WERI-Rb-1 (cell line): ENCODE data around the gene CDC27.
A peak's percentile ranks its signal among the peaks of the same experiment; 100 is the strongest.
"Not testable (repeated sequence)": the region's sequence is repeated elsewhere in the genome, so short reads cannot be mapped to it uniquely, and the experiment has no call there.

Experiments used
- DNase-seq: peaks from one replicate; pipeline ENCODE4 v3.0.0-alpha.2; 2020
- H3K27ac ChIP-seq: fragments of 250-450 bp; sonication (Bioruptor Pico); 2 replicates; pipeline ENCODE4 v1.5.1; 2020; ENCODE audit warnings: mild to moderate bottlenecking, moderate library complexity
- H3K27me3 ChIP-seq: fragments of 250-450 bp; sonication (Bioruptor Pico); 2 replicates; pipeline ENCODE4 v1.5.1; 2021; ENCODE audit warnings: mild to moderate bottlenecking, low read depth, moderate library complexity; ENCODE audit not compliant: insufficient read depth, severe bottlenecking
- H3K36me3 ChIP-seq: fragments of 250-450 bp; sonication (Bioruptor Pico); 2 replicates; pipeline ENCODE4 v1.5.1; 2020; ENCODE audit warnings: mild to moderate bottlenecking, moderate library complexity
- H3K4me3 ChIP-seq: 2 replicates; pipeline ENCODE4 v1.5.1; 2011; ENCODE audit warnings: low read depth, mild to moderate bottlenecking, control low read depth, low read length
- H3K9me3 ChIP-seq: fragments of 250-450 bp; sonication (Bioruptor Pico); 2 replicates; pipeline ENCODE4 v1.5.1; 2021; ENCODE audit warnings: mild to moderate bottlenecking, moderate library complexity; ENCODE audit not compliant: severe bottlenecking
- CTCF ChIP-seq: IDR thresholded peaks from 2 replicates; pipeline ENCODE4 v1.5.1; 2011; ENCODE audit warnings: low read depth, mild to moderate bottlenecking, control low read depth, inconsistent platforms, low read length

Gene CDC27

GRCh38 chr17:47188271-47188875 is 722 bp downstream of the CDC27 start:
- Histone ChIP-seq H3K27me3 (no peaks in the 10 kb centered on the region), H3K36me3 (peaks cover 21% of the 10 kb centered on the region), H3K9me3 (no peaks in the 10 kb centered on the region), H3K4me3 (peak overlapping the region; percentile 74), H3K27ac (peak overlapping the region; percentile 91)
- TF ChIP-seq CTCF: no peak
- DNase-seq: no peak

- no peaks in the 10 kb centered on the region for H3K9me3 ChIP-seq
- no peak for TF ChIP-seq CTCF
- no peak overlapping the region for H3K27ac ChIP-seq
- DNase-seq: no peak
- H3K36me3 ChIP-seq: peaks cover 43% of the 10 kb centered on the region
- no peak overlapping the region for H3K4me3 ChIP-seq
- H3K27me3 ChIP-seq: no peaks in the 10 kb centered on the region
Measured at GRCh38 chr17:47184681-47185080, 4.4 kb downstream of the CDC27 start.

GRCh38 chr17:47180988-47181387 is 8.1 kb downstream of the CDC27 start:
- peaks cover 72% of the 10 kb centered on the region for H3K36me3 ChIP-seq
- H3K9me3 ChIP-seq, H3K27ac ChIP-seq, H3K27me3 ChIP-seq, H3K4me3 ChIP-seq, DNase-seq: not testable (repeated sequence)

- Histone ChIP-seq H3K9me3 (no peaks in the 10 kb centered on the region), H3K27me3 (no peaks in the 10 kb centered on the region), H3K4me3 (no peak overlapping the region), H3K36me3 (peaks cover 74% of the 10 kb centered on the region), H3K27ac (no peak overlapping the region)
- TF ChIP-seq CTCF: no peak
- no peak for DNase-seq
Measured at GRCh38 chr17:47180337-47180736, 8.8 kb downstream of the CDC27 start.

GRCh38 chr17:47179141-47179540 is 10.0 kb downstream of the CDC27 start:
- Histone ChIP-seq H3K36me3 (peaks cover 81% of the 10 kb centered on the region), H3K27ac (no peak overlapping the region), H3K27me3 (no peaks in the 10 kb centered on the region), H3K9me3 (no peaks in the 10 kb centered on the region), H3K4me3 (no peak overlapping the region)
- no peak for TF ChIP-seq CTCF
- DNase-seq: no peak

GRCh38 chr17:47177261-47177660 is 11.8 kb downstream of the CDC27 start:
- no peak overlapping the region for H3K4me3 ChIP-seq
- H3K27me3 ChIP-seq: no peaks in the 10 kb centered on the region
- H3K36me3 ChIP-seq: peaks cover 88% of the 10 kb centered on the region
- H3K27ac ChIP-seq: no peak overlapping the region
- H3K9me3 ChIP-seq: no peaks in the 10 kb centered on the region
- DNase-seq: no peak
- no peak for TF ChIP-seq CTCF
